Hepatocyte (in vitro differentiated cells): ENCODE measurements around the gene DAP3.
"Not testable (repeated sequence)": the region's sequence is repeated elsewhere in the genome, so short reads cannot be mapped to it uniquely, and the experiment has no call there.

Experiments used
- CTCF ChIP-seq: fragments of 200-600 bp; sonication (generic); IDR thresholded peaks from 2 replicates; pipeline ENCODE4 v1.5.1; 2016; ENCODE audit warnings: antibody characterized with exemption, mild to moderate bottlenecking; ENCODE audit not compliant: poor library complexity
- EZH2 ChIP-seq: fragments of 200-600 bp; sonication (generic); IDR thresholded peaks from 2 replicates; pipeline ENCODE4 v1.6.1; 2016; ENCODE audit warnings: antibody characterized with exemption, mild to moderate bottlenecking, borderline replicate concordance

- TF ChIP-seq CTCF, EZH2: not testable (repeated sequence)
Measured at GRCh38 chr1:155699062-155699461, 10.2 kb downstream of the DAP3 start.
